Keratinocyte (primary cell): ENCODE results near the gene N4BP2.

Experiments
- EZH2 ChIP-seq: IDR thresholded peaks from one replicate; pipeline ENCODE4 v1.6.1; 2012; ENCODE audit warnings: inconsistent platforms, mild to moderate bottlenecking, low read length, moderate library complexity
- TF ChIP-seq, protein P1 (sequence below), 3 experiments: IDR thresholded peaks in 1 of 3; conservative IDR thresholded peaks in 1 of 3; optimal IDR thresholded peaks in 1 of 3; 2 replicates in 2 of 3; 3 replicates in 1 of 3; pipeline versions ENCODE3 to v1.5.1; 2011; ENCODE audit warnings: low read length in 3 of 3, mild to moderate bottlenecking in 3 of 3, moderate library complexity in 2 of 3, control low read depth in 1 of 3, inconsistent platforms in 1 of 3; ENCODE audit not compliant: insufficient read depth in 2 of 3; ENCODE audit errors: extremely low read depth in 1 of 3

DNA sequence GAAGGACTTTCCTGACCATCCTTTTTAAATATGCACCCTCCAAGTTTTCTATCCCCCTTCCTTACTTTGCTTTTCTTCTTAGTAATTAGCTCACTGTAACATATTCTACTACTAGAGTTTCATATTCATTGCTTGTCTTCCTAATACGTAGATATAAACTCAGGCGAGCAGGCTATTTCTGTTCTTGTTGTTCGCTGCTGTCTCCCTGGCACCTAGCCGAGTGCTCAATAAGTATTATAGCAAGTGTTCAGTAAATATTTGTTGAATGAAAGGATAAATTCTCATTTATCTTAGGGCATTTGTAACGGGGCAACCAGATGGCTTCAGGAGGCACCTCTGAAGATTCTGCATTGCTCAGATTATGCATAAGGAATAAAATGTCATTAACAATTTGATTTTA, 133.4 kb downstream of the N4BP2 start:
- TF ChIP-seq, protein P1, sequence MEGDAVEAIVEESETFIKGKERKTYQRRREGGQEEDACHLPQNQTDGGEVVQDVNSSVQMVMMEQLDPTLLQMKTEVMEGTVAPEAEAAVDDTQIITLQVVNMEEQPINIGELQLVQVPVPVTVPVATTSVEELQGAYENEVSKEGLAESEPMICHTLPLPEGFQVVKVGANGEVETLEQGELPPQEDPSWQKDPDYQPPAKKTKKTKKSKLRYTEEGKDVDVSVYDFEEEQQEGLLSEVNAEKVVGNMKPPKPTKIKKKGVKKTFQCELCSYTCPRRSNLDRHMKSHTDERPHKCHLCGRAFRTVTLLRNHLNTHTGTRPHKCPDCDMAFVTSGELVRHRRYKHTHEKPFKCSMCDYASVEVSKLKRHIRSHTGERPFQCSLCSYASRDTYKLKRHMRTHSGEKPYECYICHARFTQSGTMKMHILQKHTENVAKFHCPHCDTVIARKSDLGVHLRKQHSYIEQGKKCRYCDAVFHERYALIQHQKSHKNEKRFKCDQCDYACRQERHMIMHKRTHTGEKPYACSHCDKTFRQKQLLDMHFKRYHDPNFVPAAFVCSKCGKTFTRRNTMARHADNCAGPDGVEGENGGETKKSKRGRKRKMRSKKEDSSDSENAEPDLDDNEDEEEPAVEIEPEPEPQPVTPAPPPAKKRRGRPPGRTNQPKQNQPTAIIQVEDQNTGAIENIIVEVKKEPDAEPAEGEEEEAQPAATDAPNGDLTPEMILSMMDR (optimal IDR thresholded peaks at IDR 0.05 in 1 of 3, IDR thresholded peaks at IDR 0.05 in 1 of 3, conservative IDR thresholded peaks at IDR 0.05 in 1 of 3; ENCODE audit: extremely low read depth in 1 of 3, insufficient read depth in 2 of 3, low read length in 3 of 3) = no peak
- TF ChIP-seq EZH2 = no peak
